H1 (cell line): ENCODE measurements around the gene PLCB4.

ENCODE experiments used
- CEBPB ChIP-seq: IDR thresholded peaks from 2 replicates; pipeline ENCODE4 v1.6.1; 2012; ENCODE audit warnings: low read depth, low read length
- CHD2 ChIP-seq: IDR thresholded peaks from 2 replicates; pipeline ENCODE4 v1.6.1; 2012; ENCODE audit warnings: low read length, improper control_type of control experiment
- CTCF ChIP-seq, 3 experiments: IDR thresholded peaks; 1 replicate in 2 of 3; 2 replicates in 1 of 3; pipeline versions ENCODE4 v1.5.1 to v1.6.1; 2011; ENCODE audit warnings: low read length in 3 of 3, mild to moderate bottlenecking in 3 of 3, inconsistent platforms in 2 of 3, low read depth in 1 of 3, moderate library complexity in 1 of 3; ENCODE audit not compliant: insufficient read depth in 1 of 3; ENCODE audit errors: control extremely low read depth in 1 of 3
- EGR1 ChIP-seq: IDR thresholded peaks from 2 replicates; pipeline ENCODE4 v1.6.1; 2011; ENCODE audit warnings: low read depth, low read length, borderline replicate concordance
- EZH2 ChIP-seq: fragments of 200-600 bp; sonication (generic); IDR thresholded peaks from 2 replicates; pipeline ENCODE4 v1.7.1; 2012; ENCODE audit warnings: low read depth, mild to moderate bottlenecking, moderate library complexity, low read length, inconsistent platforms; ENCODE audit not compliant: severe bottlenecking
- GABPA ChIP-seq: IDR thresholded peaks from 2 replicates; pipeline ENCODE4 v1.6.1; 2011; ENCODE audit warnings: mild to moderate bottlenecking, low read length, moderate library complexity, borderline replicate concordance; ENCODE audit not compliant: insufficient read depth
- JUN ChIP-seq: IDR thresholded peaks from 2 replicates; pipeline ENCODE4 v1.6.1; 2011; ENCODE audit warnings: low read depth, mild to moderate bottlenecking, improper control_type of control experiment, low read length
- JUND ChIP-seq: IDR thresholded peaks from 2 replicates; pipeline ENCODE4 v1.6.1; 2011; ENCODE audit warnings: mild to moderate bottlenecking, improper control_type of control experiment, low read length
- PHF8 ChIP-seq: fragments of 200-600 bp; sonication (generic); conservative IDR thresholded peaks from 2 replicates; pipeline ENCODE4 v1.7.1; 2012; ENCODE audit warnings: low read depth, mild to moderate bottlenecking, inconsistent platforms, low read length, moderate library complexity
- POLR2A ChIP-seq, 2 experiments: IDR thresholded peaks; 1 replicate in 1 of 2; 2 replicates in 1 of 2; pipeline ENCODE4 v1.6.1; 2011; ENCODE audit warnings: low read depth in 2 of 2, low read length in 2 of 2, mild to moderate bottlenecking in 2 of 2; ENCODE audit errors: control extremely low read depth in 1 of 2
- RBBP5 ChIP-seq: IDR thresholded peaks from 2 replicates; pipeline ENCODE4 v1.7.1; 2012; ENCODE audit warnings: low read depth, mild to moderate bottlenecking, inconsistent platforms, low read length, moderate library complexity, borderline replicate concordance
- SIN3A ChIP-seq, 2 experiments: IDR thresholded peaks in 1 of 2; conservative IDR thresholded peaks in 1 of 2; 2 replicates each; pipeline ENCODE4 v1.6.1; 2011 to 2012; ENCODE audit warnings: low read length in 2 of 2, improper control_type of control experiment in 1 of 2, low read depth in 1 of 2, mild to moderate bottlenecking in 1 of 2
- SP1 ChIP-seq: IDR thresholded peaks from 2 replicates; pipeline ENCODE4 v1.6.1; 2011; ENCODE audit warnings: low read depth, low read length
- ZNF274 ChIP-seq: IDR thresholded peaks from 2 replicates; pipeline ENCODE4 v1.7.0; 2012; ENCODE audit warnings: low read length, borderline replicate concordance; ENCODE audit errors: extremely low read depth

GRCh38 chr20:9160331-9160730, 91.4 kb downstream of the PLCB4 start:
- TF ChIP-seq POLR2A (IDR thresholded peaks at IDR 0.05; ENCODE audit: control extremely low read depth in 1 of 2, low read depth in 2 of 2, low read length in 2 of 2) (no peak), CTCF (IDR thresholded peaks at IDR 0.05; ENCODE audit: control extremely low read depth in 1 of 3, insufficient read depth in 1 of 3, low read depth in 1 of 3, low read length in 3 of 3) (no peak), RBBP5 (no peak), GABPA (no peak), EGR1 (no peak), CHD2 (no peak), SIN3A (conservative IDR thresholded peaks at IDR 0.05 in 1 of 2, IDR thresholded peaks at IDR 0.05 in 1 of 2; ENCODE audit: low read depth in 1 of 2, low read length in 2 of 2) (no peak), EZH2 (no peak), JUN (no peak), JUND (no peak), SP1 (no peak), PHF8 (no peak), ZNF274 (no peak), CEBPB (no peak)
